Natural killer cell treated with Interleukin-12 subunit alpha and Interleukin-12 subunit beta and Interleukin-15 and Interleukin-18, amount 100 ng/mL, for 72 hours (primary cell): ENCODE data around the gene MAN2A1. TPM values are rescaled to one million over a fixed set of nuclear protein-coding genes. Genes with fewer than 3 reads are reported as not detected.
"Not testable (repeated sequence)": the region's sequence is repeated elsewhere in the genome, so short reads cannot be mapped to it uniquely, and the experiment has no call there.

Experiments used
- ATAC-seq, 2 donors: fragments of 150-1000 bp; cut with Tn5 transposase in 1 of 2; sonication (Bioruptor Pico), chemical (Tn5 transposase) in 1 of 2; 2 replicates each; pipeline ENCODE4 v1.10.0; 2021
- DNase-seq: peaks from one replicate; pipeline ENCODE4 v3.0.0; 2022; ENCODE audit warnings: low spot score
- H3K27ac Mint-ChIP-seq, 2 donors: 1 replicate in 1 of 2; 2 replicates in 1 of 2; pipeline ENCODE4 v1.8.0; 2022; ENCODE audit warnings: mixed read lengths in 2 of 2, mild to moderate bottlenecking in 1 of 2, moderate library complexity in 1 of 2
- H3K27me3 Mint-ChIP-seq, 2 donors: 1 replicate in 1 of 2; 2 replicates in 1 of 2; pipeline ENCODE4 v1.8.0; 2022; ENCODE audit warnings: mixed read lengths in 2 of 2
- H3K36me3 Mint-ChIP-seq: one replicate; pipeline ENCODE4 v1.8.0; 2022; ENCODE audit warnings: mixed read lengths
- H3K4me1 Mint-ChIP-seq, 2 donors: 1 replicate in 1 of 2; 2 replicates in 1 of 2; pipeline ENCODE4 v1.8.0; 2022; ENCODE audit warnings: low read depth in 2 of 2, mixed read lengths in 2 of 2, mild to moderate bottlenecking in 1 of 2
- H3K4me3 Mint-ChIP-seq: one replicate; pipeline ENCODE4 v1.8.0; 2022; ENCODE audit warnings: mixed read lengths
- H3K9me3 Mint-ChIP-seq: 2 replicates; pipeline ENCODE4 v1.8.0; 2022; ENCODE audit warnings: mixed read lengths
- total RNA-seq, 2 donors: library from RNA; stranded (reverse); gene quantifications; one replicate each; pipeline ENCODE4 v1.2.3, GENCODE V29; 2022

The MAN2A1 gene
- total RNA-seq, 2 donors from 2014 or later: 37.9 to 38.7 TPM

- DNase-seq (no peak), ATAC-seq (no peak)
- Mint-ChIP-seq H3K4me3 (no peak overlapping the region), H3K27ac (no peak overlapping the region), H3K36me3 (peaks cover 9% of the 10 kb centered on the region), H3K27me3 (no peaks in the 10 kb centered on the region), H3K4me1 (peaks cover 0 to 2% of the 10 kb centered on the region in 2 donors), H3K9me3 (no peaks in the 10 kb centered on the region)
Measured at GRCh38 chr5:109805472-109805871, 115.7 kb downstream of the MAN2A1 start.

GRCh38 chr5:109805883-109806282 lies 116.2 kb downstream of the MAN2A1 start:
- H3K36me3 Mint-ChIP-seq: peaks cover 9% of the 10 kb centered on the region
- H3K27ac Mint-ChIP-seq: no peak overlapping the region
- H3K4me1 Mint-ChIP-seq: peaks cover 0 to 3% of the 10 kb centered on the region in 2 donors
- no peak overlapping the region for H3K4me3 Mint-ChIP-seq
- H3K27me3 Mint-ChIP-seq: no peaks in the 10 kb centered on the region
- H3K9me3 Mint-ChIP-seq: no peaks in the 10 kb centered on the region
- ATAC-seq (no peak), DNase-seq (no peak)

- ATAC-seq (no peak), DNase-seq (no peak)
- Mint-ChIP-seq H3K9me3 (no peaks in the 10 kb centered on the region), H3K4me3 (no peak overlapping the region), H3K27me3 (no peaks in the 10 kb centered on the region), H3K4me1 (peaks cover 0 to 3% of the 10 kb centered on the region in 2 donors), H3K27ac (no peak overlapping the region), H3K36me3 (peaks cover 15% of the 10 kb centered on the region)
Measured at GRCh38 chr5:109812698-109813097, 123.0 kb downstream of the MAN2A1 start.

GRCh38 chr5:109816732-109817131 lies 127.0 kb downstream of the MAN2A1 start:
- Mint-ChIP-seq H3K27me3 (no peaks in the 10 kb centered on the region), H3K27ac (no peak overlapping the region), H3K9me3 (no peaks in the 10 kb centered on the region), H3K4me3 (no peak overlapping the region), H3K36me3 (peaks cover 6% of the 10 kb centered on the region), H3K4me1 (no peaks in the 10 kb centered on the region)
- ATAC-seq (no peak), DNase-seq (no peak)

GRCh38 chr5:109819878-109820277 lies 130.2 kb downstream of the MAN2A1 start:
- no peaks in the 10 kb centered on the region for H3K27me3 Mint-ChIP-seq
- no peak for DNase-seq
- peaks cover 4% of the 10 kb centered on the region for H3K36me3 Mint-ChIP-seq
- ATAC-seq: no peak
- no peak overlapping the region for H3K27ac Mint-ChIP-seq
- H3K9me3 Mint-ChIP-seq: no peaks in the 10 kb centered on the region
- no peaks in the 10 kb centered on the region for H3K4me1 Mint-ChIP-seq
- no peak overlapping the region for H3K4me3 Mint-ChIP-seq

- no peaks in the 10 kb centered on the region for H3K4me1 Mint-ChIP-seq
- no peaks in the 10 kb centered on the region for H3K9me3 Mint-ChIP-seq
- H3K36me3 Mint-ChIP-seq: peaks cover 18% of the 10 kb centered on the region
- H3K27me3 Mint-ChIP-seq: no peaks in the 10 kb centered on the region
- no peak overlapping the region for H3K4me3 Mint-ChIP-seq
- ATAC-seq: no peak
- DNase-seq: no peak
- H3K27ac Mint-ChIP-seq: no peak overlapping the region
Measured at GRCh38 chr5:109823597-109823996, 133.9 kb downstream of the MAN2A1 start.

- DNase-seq (no peak), ATAC-seq (no peak)
- Mint-ChIP-seq H3K27me3 (no peaks in the 10 kb centered on the region), H3K36me3 (peaks cover 25% of the 10 kb centered on the region), H3K9me3 (no peaks in the 10 kb centered on the region), H3K4me3 (no peak overlapping the region), H3K4me1 (no peaks in the 10 kb centered on the region), H3K27ac (no peak overlapping the region)
Measured at GRCh38 chr5:109825450-109825849, 135.7 kb downstream of the MAN2A1 start.

- DNase-seq (no peak), ATAC-seq (no peak)
- Mint-ChIP-seq H3K36me3 (peaks cover 21% of the 10 kb centered on the region), H3K4me3 (no peak overlapping the region), H3K27ac (no peak overlapping the region), H3K4me1 (peaks cover 4 to 6% of the 10 kb centered on the region in 2 donors), H3K27me3 (no peaks in the 10 kb centered on the region), H3K9me3 (no peaks in the 10 kb centered on the region)
Measured at GRCh38 chr5:109826426-109826825, 136.7 kb downstream of the MAN2A1 start.

GRCh38 chr5:109829331-109829730 lies 139.6 kb downstream of the MAN2A1 start:
- Mint-ChIP-seq H3K4me3 (no peak overlapping the region), H3K9me3 (no peaks in the 10 kb centered on the region), H3K36me3 (peaks cover 21% of the 10 kb centered on the region), H3K4me1 (peaks cover 6% of the 10 kb centered on the region in 2 donors), H3K27ac (no peak overlapping the region), H3K27me3 (no peaks in the 10 kb centered on the region)
- DNase-seq: no peak
- ATAC-seq: no peak

- Mint-ChIP-seq H3K27ac (no peak overlapping the region), H3K9me3 (no peaks in the 10 kb centered on the region), H3K27me3 (no peaks in the 10 kb centered on the region), H3K36me3 (peaks cover 18% of the 10 kb centered on the region), H3K4me1 (peaks cover 6% of the 10 kb centered on the region in 2 donors), H3K4me3 (no peak overlapping the region)
- ATAC-seq: no peak
- no peak for DNase-seq
Measured at GRCh38 chr5:109830955-109831502, 141.3 kb downstream of the MAN2A1 start.

GRCh38 chr5:109832207-109833188 lies 142.8 kb downstream of the MAN2A1 start:
- H3K9me3 Mint-ChIP-seq, ATAC-seq, H3K4me3 Mint-ChIP-seq, H3K4me1 Mint-ChIP-seq, H3K27ac Mint-ChIP-seq, DNase-seq, H3K27me3 Mint-ChIP-seq: not testable (repeated sequence)
- H3K36me3 Mint-ChIP-seq: peaks cover 12% of the 10 kb centered on the region

- DNase-seq: no peak
- H3K27me3 Mint-ChIP-seq: no peaks in the 10 kb centered on the region
- peaks cover 6% of the 10 kb centered on the region in 2 donors for H3K4me1 Mint-ChIP-seq
- H3K4me3 Mint-ChIP-seq: no peak overlapping the region
- peaks cover 12% of the 10 kb centered on the region for H3K36me3 Mint-ChIP-seq
- ATAC-seq: no peak
- H3K27ac Mint-ChIP-seq: no peak overlapping the region
- H3K9me3 Mint-ChIP-seq: no peaks in the 10 kb centered on the region
Measured at GRCh38 chr5:109833946-109834345, 144.2 kb downstream of the MAN2A1 start.

- peaks cover 11% of the 10 kb centered on the region for H3K36me3 Mint-ChIP-seq
- no peak overlapping the region for H3K4me3 Mint-ChIP-seq
- peaks cover 1 to 6% of the 10 kb centered on the region in 2 donors for H3K4me1 Mint-ChIP-seq
- no peak overlapping the region for H3K27ac Mint-ChIP-seq
- DNase-seq (no peak), ATAC-seq (no peak)
- no peaks in the 10 kb centered on the region for H3K9me3 Mint-ChIP-seq
- no peaks in the 10 kb centered on the region for H3K27me3 Mint-ChIP-seq
Measured at GRCh38 chr5:109836280-109836679, 146.6 kb downstream of the MAN2A1 start.

- Mint-ChIP-seq H3K4me1 (peaks cover 0 to 3% of the 10 kb centered on the region in 2 donors), H3K36me3 (peaks cover 13% of the 10 kb centered on the region), H3K9me3 (no peaks in the 10 kb centered on the region), H3K4me3 (no peak overlapping the region), H3K27ac (no peak overlapping the region), H3K27me3 (no peaks in the 10 kb centered on the region)
- ATAC-seq: no peak
- DNase-seq: no peak
Measured at GRCh38 chr5:109837231-109837861, 147.6 kb downstream of the MAN2A1 start.
